Activated naive CD8-positive, alpha-beta T cell treated with anti-CD3 and anti-CD28 coated beads, Interleukin-2, amount 50 U/mL, for 24 hours (primary cell): ENCODE results near the gene SPINK6.

ENCODE experiments used
- ATAC-seq: fragments of 150-1000 bp; cut with Tn5 transposase; one replicate; pipeline ENCODE4 v1.10.0; 2021
- DNase-seq: peaks from one replicate; pipeline ENCODE4 v3.0.0; 2021
- H3K27ac Mint-ChIP-seq: one replicate; pipeline ENCODE4 v1.8.0; 2021; ENCODE audit warnings: mild to moderate bottlenecking, mixed read lengths
- H3K27me3 Mint-ChIP-seq: one replicate; pipeline ENCODE4 v1.8.0; 2021; ENCODE audit warnings: mixed read lengths
- H3K36me3 Mint-ChIP-seq: one replicate; pipeline ENCODE4 v1.8.0; 2021; ENCODE audit warnings: low read depth, mixed read lengths
- H3K4me1 Mint-ChIP-seq: one replicate; pipeline ENCODE4 v1.8.0; 2021; ENCODE audit warnings: mixed read lengths
- H3K4me3 Mint-ChIP-seq: one replicate; pipeline ENCODE4 v1.8.0; 2021; ENCODE audit warnings: mild to moderate bottlenecking, moderate library complexity, mixed read lengths
- H3K9me3 Mint-ChIP-seq: one replicate; pipeline ENCODE4 v1.8.0; 2021; ENCODE audit warnings: mixed read lengths

SPINK6 gene

GRCh38 chr5:148205044-148205806 lies 2.4 kb downstream of the SPINK6 start:
- DNase-seq = no peak
- H3K27ac Mint-ChIP-seq = no peak overlapping the region
- no peak for ATAC-seq
- no peaks in the 10 kb centered on the region for H3K36me3 Mint-ChIP-seq
- H3K4me1 Mint-ChIP-seq = no peaks in the 10 kb centered on the region
- H3K27me3 Mint-ChIP-seq = peaks cover 15% of the 10 kb centered on the region
- H3K9me3 Mint-ChIP-seq = no peaks in the 10 kb centered on the region
- no peak overlapping the region for H3K4me3 Mint-ChIP-seq

DNA sequence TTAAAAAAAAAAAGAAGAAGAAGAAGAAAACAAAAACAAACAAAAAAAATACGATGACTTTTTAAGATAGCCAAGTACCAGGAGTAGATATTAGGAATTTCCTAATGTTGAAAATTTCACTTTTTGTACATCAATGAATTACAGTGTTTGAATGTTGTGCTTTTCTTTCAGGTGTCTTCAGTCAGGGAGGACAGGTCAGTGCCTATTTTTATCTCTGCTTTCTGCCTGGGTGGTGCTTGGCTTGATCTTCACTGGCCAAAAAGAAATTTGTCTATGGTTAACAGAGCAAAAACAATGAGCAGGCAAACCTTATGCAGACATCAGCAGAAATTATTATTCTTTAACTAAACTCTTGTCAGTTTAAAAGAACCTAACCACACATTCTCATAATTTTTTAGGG lies 3.0 kb downstream of the SPINK6 start:
- H3K4me3 Mint-ChIP-seq = no peak overlapping the region
- DNase-seq (no peak), ATAC-seq (no peak)
- H3K4me1 Mint-ChIP-seq = no peaks in the 10 kb centered on the region
- peaks cover 15% of the 10 kb centered on the region for H3K27me3 Mint-ChIP-seq
- no peak overlapping the region for H3K27ac Mint-ChIP-seq
- H3K9me3 Mint-ChIP-seq = no peaks in the 10 kb centered on the region
- no peaks in the 10 kb centered on the region for H3K36me3 Mint-ChIP-seq

DNA sequence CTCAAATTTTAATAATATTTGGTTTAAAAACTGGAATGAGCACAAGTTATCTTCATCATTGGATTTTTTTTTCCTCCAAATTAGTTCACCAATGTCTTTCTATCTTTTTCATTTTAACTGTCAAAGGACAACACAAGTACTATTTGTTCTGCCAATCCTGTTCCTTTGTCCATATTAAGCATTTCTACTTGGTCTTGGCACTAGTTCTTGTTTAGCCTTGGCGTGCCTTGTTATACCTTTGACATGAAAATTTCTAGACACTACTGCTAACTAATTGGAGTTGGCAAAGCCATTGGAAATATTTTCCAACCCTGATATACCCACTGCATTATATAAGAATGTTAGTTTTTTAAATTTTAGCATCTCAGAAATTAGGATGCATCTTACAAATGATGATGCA lies 3.8 kb downstream of the SPINK6 start:
- Mint-ChIP-seq H3K36me3 (no peaks in the 10 kb centered on the region), H3K27me3 (peaks cover 15% of the 10 kb centered on the region), H3K4me3 (no peak overlapping the region), H3K9me3 (no peaks in the 10 kb centered on the region), H3K4me1 (no peaks in the 10 kb centered on the region), H3K27ac (no peak overlapping the region)
- DNase-seq (no peak), ATAC-seq (no peak)

GRCh38 chr5:148208226-148208625 lies 5.4 kb downstream of the SPINK6 start:
- no peak overlapping the region for H3K4me3 Mint-ChIP-seq
- no peaks in the 10 kb centered on the region for H3K4me1 Mint-ChIP-seq
- DNase-seq (no peak), ATAC-seq (no peak)
- H3K27me3 Mint-ChIP-seq = peaks cover 15% of the 10 kb centered on the region
- no peaks in the 10 kb centered on the region for H3K36me3 Mint-ChIP-seq
- H3K9me3 Mint-ChIP-seq = no peaks in the 10 kb centered on the region
- H3K27ac Mint-ChIP-seq = no peak overlapping the region

GRCh38 chr5:148209151-148209770 lies 6.4 kb downstream of the SPINK6 start:
- H3K9me3 Mint-ChIP-seq = no peaks in the 10 kb centered on the region
- ATAC-seq = no peak
- H3K4me3 Mint-ChIP-seq = no peak overlapping the region
- no peak for DNase-seq
- no peaks in the 10 kb centered on the region for H3K36me3 Mint-ChIP-seq
- no peak overlapping the region for H3K27ac Mint-ChIP-seq
- H3K4me1 Mint-ChIP-seq = no peaks in the 10 kb centered on the region
- H3K27me3 Mint-ChIP-seq = peaks cover 15% of the 10 kb centered on the region

DNA sequence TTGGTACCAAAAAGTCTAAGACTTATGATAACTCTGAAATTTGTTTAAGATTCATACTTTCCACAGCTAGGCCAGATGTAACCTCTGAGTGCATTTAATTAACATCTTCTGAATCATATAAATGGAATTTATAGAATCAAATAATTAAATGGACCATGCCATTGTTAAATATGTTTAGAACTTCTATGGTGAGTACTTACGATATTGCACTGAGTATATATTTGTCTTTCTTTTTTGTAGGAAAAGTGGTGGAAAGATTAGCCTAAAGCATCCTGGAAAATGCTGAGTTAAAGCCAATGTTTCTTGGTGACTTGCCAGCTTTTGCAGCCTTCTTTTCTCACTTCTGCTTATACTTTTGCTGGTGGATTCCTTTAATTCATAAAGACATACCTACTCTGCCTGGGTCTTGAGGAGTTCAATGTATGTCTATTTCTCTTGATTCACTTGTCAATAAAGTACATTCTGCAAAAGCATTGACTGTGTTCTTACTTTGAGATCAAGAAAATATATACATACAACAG lies 11.9 kb downstream of the SPINK6 start:
- Mint-ChIP-seq H3K4me3 (no peak overlapping the region), H3K27ac (no peak overlapping the region), H3K27me3 (no peaks in the 10 kb centered on the region), H3K36me3 (no peaks in the 10 kb centered on the region), H3K4me1 (no peaks in the 10 kb centered on the region), H3K9me3 (peaks cover 3% of the 10 kb centered on the region)
- ATAC-seq (no peak), DNase-seq (no peak)

DNA sequence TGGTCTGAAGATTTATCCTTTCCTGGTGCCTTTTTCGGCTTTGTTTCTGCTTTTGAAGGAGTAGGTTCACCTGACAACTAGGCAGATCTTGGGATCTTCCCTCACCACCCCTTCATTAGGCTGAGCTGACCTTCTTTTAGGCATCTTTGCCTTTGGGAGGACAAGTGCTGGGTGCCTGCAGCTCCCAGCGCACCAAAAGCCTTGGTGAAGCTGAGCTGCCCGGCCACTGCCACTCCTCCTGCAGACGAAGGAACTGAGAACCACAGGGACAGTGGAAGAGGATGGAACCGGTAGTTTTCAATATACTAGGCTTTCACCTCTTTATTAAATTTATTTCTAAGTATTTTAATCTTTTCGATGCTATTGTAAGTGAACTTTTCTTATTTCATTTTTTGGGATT lies 18.7 kb downstream of the SPINK6 start:
- Mint-ChIP-seq H3K27ac (no peak overlapping the region), H3K36me3 (no peaks in the 10 kb centered on the region), H3K4me3 (no peak overlapping the region), H3K27me3 (peaks cover 13% of the 10 kb centered on the region), H3K4me1 (no peaks in the 10 kb centered on the region), H3K9me3 (peaks cover 3% of the 10 kb centered on the region)
- no peak for DNase-seq
- no peak for ATAC-seq

GRCh38 chr5:148224117-148224742 lies 21.4 kb downstream of the SPINK6 start:
- Mint-ChIP-seq H3K27ac (no peak overlapping the region), H3K4me3 (no peak overlapping the region), H3K9me3 (no peaks in the 10 kb centered on the region), H3K4me1 (no peaks in the 10 kb centered on the region), H3K27me3 (peaks cover 14% of the 10 kb centered on the region), H3K36me3 (no peaks in the 10 kb centered on the region)
- ATAC-seq = no peak
- no peak for DNase-seq

DNA sequence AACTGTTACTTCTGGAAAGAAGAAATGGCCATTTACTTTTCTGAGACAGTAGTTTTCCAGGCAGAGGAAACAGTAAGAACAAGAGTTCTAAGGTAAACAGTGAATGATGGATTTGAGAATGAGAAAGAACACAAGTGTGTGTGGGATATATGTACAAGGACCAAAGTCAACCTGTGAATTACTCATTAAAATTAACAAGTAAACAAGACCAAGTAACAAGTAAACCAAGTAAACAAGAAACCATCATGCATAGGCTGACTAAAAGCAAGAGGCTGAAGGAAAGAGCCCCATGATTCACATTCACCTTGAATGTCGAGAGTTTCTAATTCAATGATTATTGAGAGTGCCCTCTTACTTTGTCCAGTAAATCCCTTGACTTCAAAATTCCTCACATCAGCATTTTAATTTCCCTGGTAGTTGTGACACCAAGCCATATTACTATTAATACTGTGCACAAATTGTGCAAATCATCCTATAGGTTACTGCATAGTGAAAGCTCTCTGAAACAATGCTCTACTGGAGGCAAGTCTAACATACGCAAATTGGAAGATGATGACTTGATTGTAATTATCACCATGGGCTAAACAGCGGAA lies 25.6 kb downstream of the SPINK6 start:
- DNase-seq (no peak), ATAC-seq (no peak)
- Mint-ChIP-seq H3K9me3 (no peaks in the 10 kb centered on the region), H3K27ac (no peak overlapping the region), H3K27me3 (peaks cover 14% of the 10 kb centered on the region), H3K4me3 (no peak overlapping the region), H3K4me1 (no peaks in the 10 kb centered on the region), H3K36me3 (no peaks in the 10 kb centered on the region)

DNA sequence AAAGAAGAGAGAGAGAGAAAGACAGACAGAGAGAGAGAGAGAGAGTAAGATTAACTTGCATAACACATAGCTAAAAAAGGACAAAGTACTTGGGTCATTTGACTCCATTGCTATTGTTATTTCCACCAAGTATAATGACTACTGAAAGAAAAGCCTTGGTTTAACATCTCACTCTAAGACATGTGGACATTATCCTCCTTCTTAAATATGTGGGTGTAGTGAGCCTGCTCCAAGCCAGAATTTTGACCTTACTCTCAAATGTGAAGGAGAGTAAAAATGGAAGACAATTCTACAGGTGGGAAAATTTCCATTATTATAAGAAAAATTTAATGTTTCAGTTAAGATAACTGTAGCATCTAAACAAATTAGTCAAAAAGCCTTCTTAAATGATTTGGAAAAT lies 27.0 kb downstream of the SPINK6 start:
- ATAC-seq = no peak
- Mint-ChIP-seq H3K9me3 (no peaks in the 10 kb centered on the region), H3K27ac (no peak overlapping the region)

GRCh38 chr5:148230240-148230639 lies 27.4 kb downstream of the SPINK6 start:
- Mint-ChIP-seq H3K36me3 (no peaks in the 10 kb centered on the region), H3K9me3 (no peaks in the 10 kb centered on the region)
- no peak for ATAC-seq

More for the DNA sequence above, 27.0 kb downstream of the SPINK6 start:
- no peaks in the 10 kb centered on the region for H3K4me1 Mint-ChIP-seq
- H3K4me3 Mint-ChIP-seq = no peak overlapping the region
- DNase-seq = no peak
- H3K27me3 Mint-ChIP-seq = peaks cover 14% of the 10 kb centered on the region
- H3K36me3 Mint-ChIP-seq = no peaks in the 10 kb centered on the region

DNA sequence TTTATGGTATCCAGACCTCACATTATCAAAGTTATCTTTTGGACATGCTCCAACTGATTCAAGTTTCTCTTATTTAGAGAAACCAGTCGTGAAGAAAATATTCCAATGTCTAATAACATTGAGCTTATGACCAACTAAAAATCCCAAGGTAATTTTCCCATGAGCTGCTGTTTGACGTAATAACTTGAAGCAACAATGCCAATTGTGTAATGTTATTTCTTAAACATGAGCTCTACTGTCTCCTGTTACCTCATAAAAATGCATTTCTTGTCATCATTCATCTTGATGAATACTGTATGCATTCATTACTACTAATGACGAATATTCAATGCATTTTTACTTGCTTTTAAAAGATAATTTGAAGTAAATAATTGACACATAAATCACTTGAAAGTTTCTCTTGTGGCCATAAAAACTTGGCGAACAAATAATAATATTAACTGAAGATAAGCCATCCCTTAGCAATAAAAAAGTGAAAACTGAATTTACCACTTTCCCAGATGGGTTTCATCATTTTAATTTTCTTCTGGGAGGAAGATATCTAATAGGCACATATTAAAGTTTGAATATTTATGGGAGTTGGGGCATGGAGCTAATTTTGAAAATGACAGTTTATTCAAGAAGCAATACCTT lies 35.1 kb downstream of the SPINK6 start:
- no peaks in the 10 kb centered on the region for H3K9me3 Mint-ChIP-seq
- H3K36me3 Mint-ChIP-seq = no peaks in the 10 kb centered on the region
- H3K27ac Mint-ChIP-seq = no peak overlapping the region
- DNase-seq (no peak), ATAC-seq (no peak)
- H3K4me3 Mint-ChIP-seq = no peak overlapping the region
- H3K27me3 Mint-ChIP-seq = no peaks in the 10 kb centered on the region
- no peaks in the 10 kb centered on the region for H3K4me1 Mint-ChIP-seq

More at GRCh38 chr5:148230240-148230639, 27.4 kb downstream of the SPINK6 start:
- Mint-ChIP-seq H3K27me3 (peaks cover 13% of the 10 kb centered on the region), H3K4me3 (no peak overlapping the region), H3K27ac (no peak overlapping the region), H3K4me1 (no peaks in the 10 kb centered on the region)
- DNase-seq = no peak

- DNase-seq (no peak), ATAC-seq (no peak)
- H3K27ac Mint-ChIP-seq = no peak within 1 kb of the TSS
- no peaks in the 10 kb centered on the region for H3K9me3 Mint-ChIP-seq
- H3K36me3 Mint-ChIP-seq = no peaks in the 10 kb centered on the region
- no peaks in the 10 kb centered on the region for H3K4me1 Mint-ChIP-seq
- no peak within 1 kb of the TSS for H3K4me3 Mint-ChIP-seq
- H3K27me3 Mint-ChIP-seq = no peaks in the 10 kb centered on the region
Observed at GRCh38 chr5:148238418-148238794, 35.6 kb downstream of the SPINK6 start, which contains the start of gene MARCOL. Gene MARCOL, plus strand, starts transcription at chr5:148238525. Its CDS starts 73 bp downstream, at chr5:148238598.

GRCh38 chr5:148248894-148249293 lies 46.1 kb downstream of the SPINK6 start:
- ATAC-seq (no peak), DNase-seq (no peak)
- Mint-ChIP-seq H3K27ac (no peak overlapping the region), H3K27me3 (no peaks in the 10 kb centered on the region), H3K4me3 (no peak overlapping the region), H3K36me3 (no peaks in the 10 kb centered on the region), H3K4me1 (no peaks in the 10 kb centered on the region), H3K9me3 (peaks cover 4% of the 10 kb centered on the region)
